GM12878 (cell line): ENCODE measurements around the gene TSFM. TPM values are rescaled to one million over a fixed set of nuclear protein-coding genes. Genes with fewer than 3 reads are reported as not detected.

Source experiments
- ATAC-seq: fragments of 200-7000 bp; cut with Tn5 transposase; 3 replicates; pipeline ENCODE4 v1.9.1; 2020; ENCODE audit warnings: mild to moderate bottlenecking, moderate library complexity
- BruUV-seq: library from RNA; stranded (reverse); fragments of 400-500 nt; replicated peaks from 2 replicates; lab custom pipeline; 2021; lab: Mats Ljungman, UMichigan
- CTCF ChIA-PET: fragments of 300-600 bp; sonication (Branson Sonifier 250); formaldehyde crosslinking; extraction: SDS; loops from one replicate; lab custom pipeline; 2021; ENCODE audit warnings: inconsistent platforms; lab: Yijun Ruan, JAX
- POLR2A ChIA-PET: fragments of 350-600 bp; formaldehyde crosslinking; extraction: SDS; loops from one replicate; lab custom pipeline; 2021; ENCODE audit warnings: inconsistent platforms; lab: Charles Lee
- RAD21 ChIA-PET: fragments of 300-600 bp; sonication (Branson Sonifier 250); formaldehyde crosslinking; loops from one replicate; lab custom pipeline; 2023; ENCODE audit warnings: antibody characterized with exemption; ENCODE audit not compliant: unreplicated experiment; lab: Charles Lee
- SMC1A ChIA-PET: fragments of 300-600 bp; sonication (Branson Sonifier 250); formaldehyde crosslinking; loops from one replicate; lab custom pipeline; 2023; ENCODE audit not compliant: unreplicated experiment, uncharacterized antibody; lab: Charles Lee
- DNase-seq: peaks from one replicate; pipeline ENCODE4 v3.0.0-alpha.2; 2011; ENCODE audit warnings: low read depth, low spot score
- FAIRE-seq: peaks from 3 replicates; lab custom pipeline; 2011; peaks lifted over from hg19 to GRCh38; lab: Jason Lieb, UNC
- H2AFZ ChIP-seq: 2 replicates; pipeline ENCODE4 v1.6.0; 2011; ENCODE audit warnings: low read depth, low read length, control low read depth; ENCODE audit not compliant: control insufficient read depth
- H3K27ac ChIP-seq: 2 replicates; pipeline ENCODE4 v1.5.1; 2011; ENCODE audit warnings: control low read depth; ENCODE audit not compliant: control insufficient read depth, insufficient read depth
- H3K27me3 ChIP-seq, 2 experiments: replicated peaks in 1 of 2; 2 replicates each; pipeline versions ENCODE4 v1.6.0 to v1.6.1; 2011; ENCODE audit warnings: low read length in 1 of 2; ENCODE audit not compliant: control insufficient read depth in 2 of 2, insufficient read depth in 2 of 2
- H3K36me3 ChIP-seq, 2 experiments: 2 replicates each; pipeline ENCODE4 v1.5.1; 2011; ENCODE audit warnings: low read length in 1 of 2; ENCODE audit not compliant: control insufficient read depth in 2 of 2, insufficient read depth in 2 of 2
- H3K4me1 ChIP-seq: 2 replicates; pipeline ENCODE4 v1.6.1; 2011; ENCODE audit warnings: mild to moderate bottlenecking, low read length, moderate library complexity, mixed read lengths; ENCODE audit not compliant: control insufficient read depth, insufficient read depth
- H3K4me2 ChIP-seq: 2 replicates; pipeline ENCODE4 v1.6.0; 2011; ENCODE audit warnings: control low read depth; ENCODE audit not compliant: control insufficient read depth, insufficient read depth
- H3K4me3 ChIP-seq: fragments of 200-600 bp; sonication (generic); 2 replicates; pipeline ENCODE4 v1.5.1; 2016
- H3K79me2 ChIP-seq: 2 replicates; pipeline ENCODE4 v1.6.0; 2011; ENCODE audit warnings: low read length; ENCODE audit not compliant: control insufficient read depth, insufficient read depth
- H3K9ac ChIP-seq: 2 replicates; pipeline ENCODE4 v1.8.0; 2011; ENCODE audit warnings: low read length, control low read depth, mixed read lengths; ENCODE audit not compliant: control insufficient read depth, insufficient read depth
- H3K9me3 ChIP-seq: replicated peaks from 3 replicates; pipeline ENCODE4 v1.5.1; 2011; ENCODE audit warnings: mild to moderate bottlenecking, low read length; ENCODE audit not compliant: control insufficient read depth, insufficient read depth
- H4K20me1 ChIP-seq: 2 replicates; pipeline ENCODE4 v1.6.0; 2011; ENCODE audit not compliant: control insufficient read depth, insufficient read depth
- ATF3 ChIP-seq: IDR thresholded peaks from 2 replicates; pipeline ENCODE4 v1.6.1; 2011; ENCODE audit warnings: low read depth, mild to moderate bottlenecking, low read length, moderate library complexity, borderline replicate concordance; ENCODE audit errors: extremely low read depth
- E4F1 ChIP-seq: fragments of 450-650 bp; IDR thresholded peaks from 2 replicates; pipeline ENCODE4 v1.6.1; 2018; ENCODE audit warnings: borderline replicate concordance, mild to moderate bottlenecking; ENCODE audit not compliant: partially characterized antibody
- NR2C2 ChIP-seq: IDR thresholded peaks from 2 replicates; pipeline ENCODE4 v1.6.1; 2011; ENCODE audit warnings: borderline replicate concordance, low read depth; ENCODE audit not compliant: control insufficient read depth, insufficient read length
- PML ChIP-seq: IDR thresholded peaks from 2 replicates; pipeline ENCODE4 v1.6.1; 2012; ENCODE audit warnings: low read length, inconsistent platforms
- POLR2A ChIP-seq: IDR thresholded peaks from 2 replicates; pipeline ENCODE4 v1.6.1; 2011; ENCODE audit warnings: low read depth, mild to moderate bottlenecking, low read length
- TBL1XR1 ChIP-seq: IDR thresholded peaks from 2 replicates; pipeline ENCODE4 v1.6.1; 2012; ENCODE audit warnings: low read depth, low read length, improper control_type of control experiment
- ZNF384 ChIP-seq: IDR thresholded peaks from 2 replicates; pipeline ENCODE4 v1.6.1; 2012; ENCODE audit warnings: low read depth, mild to moderate bottlenecking, low read length, improper control_type of control experiment, borderline replicate concordance
- WGBS: methylation state at CpG from one replicate; pipeline ENCODE4 v1.1.6; 2016; ENCODE audit warnings: low lambda C conversion rate; ENCODE audit not compliant: insufficient replicate concordance, insufficient coverage; ENCODE audit errors: missing lambda C conversion rate; 5-methylcytosine and 5-hydroxymethylcytosine counted together
- in situ Hi-C: fragments of 300-500 bp; cut with MboI; formaldehyde crosslinking; loops from 9 replicates; pipeline ENCODE4 v1.14.3; 2018; ENCODE audit warnings: mixed read lengths
- intact Hi-C: fragments of 100-400 bp; cut with micrococcal nuclease; formaldehyde crosslinking; loops from one replicate; pipeline ENCODE4 v1.14.2; 2022; ENCODE audit not compliant: unreplicated experiment
- polyA plus RNA-seq, 11 experiments: library from polyadenylated mRNA; depleted of rRNA in 4 of 11; unstranded in 6 of 11; stranded (reverse) in 5 of 11; fragments of >200 nt; fragmentation: Nextera tagmentation in 4 of 11; fragmentation: Illumina TruSeq in 1 of 11; extraction: Ambion mirVana in 4 of 11; extraction: Trizol in 1 of 11; gene quantifications; 1 replicate in 1 of 11; 2 replicates in 10 of 11; pipeline versions ENCODE4 v1.2.1 to v1.2.3, GENCODE V29; 2011 to 2016; ENCODE audit warnings: inconsistent platforms in 2 of 11, missing spikeins in 2 of 11, low read depth in 1 of 11
- total RNA-seq, 4 experiments: library from RNA; depleted of rRNA in 3 of 4; stranded (reverse); fragments of >200 nt in 3 of 4; fragmentation: Illumina TruSeq in 1 of 4; extraction: Trizol in 1 of 4; gene quantifications; 2 replicates each; pipeline versions ENCODE4 v1.2.1 to v1.2.3, GENCODE V29; 2013 to 2021
- TF ChIP-seq, protein P1 (sequence below): fragments of 450-650 bp; IDR thresholded peaks from 2 replicates; pipeline ENCODE4 v1.6.1; 2017; ENCODE audit warnings: mild to moderate bottlenecking
- TF ChIP-seq, protein P2 (sequence below): fragments of 450-650 bp; IDR thresholded peaks from 2 replicates; pipeline ENCODE4 v1.6.1; 2018; ENCODE audit warnings: mild to moderate bottlenecking, low read depth, moderate library complexity; ENCODE audit not compliant: partially characterized antibody
- TF ChIP-seq, protein P3 (sequence below): IDR thresholded peaks from 2 replicates; pipeline ENCODE4 v1.6.1; 2011; ENCODE audit warnings: low read depth, low read length, improper control_type of control experiment, borderline replicate concordance

TSFM gene
- total and polyA plus RNA-seq, 10 of the 15 experiments (the other 5 are each of a cell fraction or from before 2014, with no cell fraction given) = 36.7 to 132 (median 45.6) TPM

DNA sequence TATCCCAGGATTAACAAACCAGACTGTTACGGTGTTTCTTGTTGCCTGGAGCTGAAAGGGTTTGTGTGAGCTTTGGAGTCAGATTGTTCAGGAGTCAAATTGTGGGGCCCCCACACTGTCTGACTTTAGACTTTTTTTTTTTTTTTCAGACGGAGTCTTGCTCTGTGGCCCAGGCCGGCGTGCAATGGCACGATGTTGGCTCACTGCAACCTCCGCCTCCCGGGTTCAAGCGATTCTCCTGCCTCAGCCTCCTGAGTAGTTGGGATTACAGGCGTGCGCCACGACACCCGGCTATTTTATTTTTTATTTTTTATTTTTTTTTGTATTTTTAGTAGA is 847 bp downstream of the TSFM start (continued):
- no peak for TF ChIP-seq TBL1XR1
- TF ChIP-seq ZNF384 = no peak
- TF ChIP-seq, protein P1, sequence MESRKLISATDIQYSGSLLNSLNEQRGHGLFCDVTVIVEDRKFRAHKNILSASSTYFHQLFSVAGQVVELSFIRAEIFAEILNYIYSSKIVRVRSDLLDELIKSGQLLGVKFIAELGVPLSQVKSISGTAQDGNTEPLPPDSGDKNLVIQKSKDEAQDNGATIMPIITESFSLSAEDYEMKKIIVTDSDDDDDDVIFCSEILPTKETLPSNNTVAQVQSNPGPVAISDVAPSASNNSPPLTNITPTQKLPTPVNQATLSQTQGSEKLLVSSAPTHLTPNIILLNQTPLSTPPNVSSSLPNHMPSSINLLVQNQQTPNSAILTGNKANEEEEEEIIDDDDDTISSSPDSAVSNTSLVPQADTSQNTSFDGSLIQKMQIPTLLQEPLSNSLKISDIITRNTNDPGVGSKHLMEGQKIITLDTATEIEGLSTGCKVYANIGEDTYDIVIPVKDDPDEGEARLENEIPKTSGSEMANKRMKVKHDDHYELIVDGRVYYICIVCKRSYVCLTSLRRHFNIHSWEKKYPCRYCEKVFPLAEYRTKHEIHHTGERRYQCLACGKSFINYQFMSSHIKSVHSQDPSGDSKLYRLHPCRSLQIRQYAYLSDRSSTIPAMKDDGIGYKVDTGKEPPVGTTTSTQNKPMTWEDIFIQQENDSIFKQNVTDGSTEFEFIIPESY = no peak
- no peak for TF ChIP-seq POLR2A
- no peak for TF ChIP-seq ATF3

- DNase-seq = no peak
- Histone ChIP-seq H3K4me1 (peaks cover 8% of the 10 kb centered on the region; the same call in 1 of the 2 replicates), H3K9me3 (no peaks in the 10 kb centered on the region), H3K4me2 (peak overlapping the region; percentile 89), H3K27ac (no peak overlapping the region), H2AFZ (no peak overlapping the region), H3K79me2 (peaks cover 15% of the 10 kb centered on the region), H3K36me3 (peaks cover 0 to 14% of the 10 kb centered on the region in 2 experiments), H4K20me1 (no peaks in the 10 kb centered on the region), H3K4me3 (no peak overlapping the region), H3K9ac (no peak overlapping the region), H3K27me3 (no peaks in the 10 kb centered on the region)
- FAIRE-seq = no peak
- ChIA-PET RAD21 (interaction anchor here (1.0 to 1.4 kb wide), 3 partner anchors 27 to 122 kb away, joined by 3 to 5 read pairs (median 3); no protein-coding TSS in a partner anchor), CTCF (interaction anchor here (0.6 to 2.7 kb wide), 13 partner anchors 8 to 174 kb away, joined by 3 to 12 read pairs (median 5); no protein-coding TSS in a partner anchor), SMC1A (interaction anchor here (0.7 to 2.0 kb wide), 5 partner anchors 9 to 115 kb away, joined by 3 to 6 read pairs (median 3); no protein-coding TSS in a partner anchor), POLR2A (interaction anchor here (0.9 to 1.5 kb wide), 2 partner anchors 27 to 115 kb away, joined by 3 read pairs; no protein-coding TSS in a partner anchor)
- in situ Hi-C loops = no loop called here
- WGBS = 86% methylated on average over 11 of the region's 11 CpGs
- BruUV-seq = TSS peak; percentile 72
- intact Hi-C loops = no loop called here
- no peak for ATAC-seq
- TF ChIP-seq, protein P2, sequence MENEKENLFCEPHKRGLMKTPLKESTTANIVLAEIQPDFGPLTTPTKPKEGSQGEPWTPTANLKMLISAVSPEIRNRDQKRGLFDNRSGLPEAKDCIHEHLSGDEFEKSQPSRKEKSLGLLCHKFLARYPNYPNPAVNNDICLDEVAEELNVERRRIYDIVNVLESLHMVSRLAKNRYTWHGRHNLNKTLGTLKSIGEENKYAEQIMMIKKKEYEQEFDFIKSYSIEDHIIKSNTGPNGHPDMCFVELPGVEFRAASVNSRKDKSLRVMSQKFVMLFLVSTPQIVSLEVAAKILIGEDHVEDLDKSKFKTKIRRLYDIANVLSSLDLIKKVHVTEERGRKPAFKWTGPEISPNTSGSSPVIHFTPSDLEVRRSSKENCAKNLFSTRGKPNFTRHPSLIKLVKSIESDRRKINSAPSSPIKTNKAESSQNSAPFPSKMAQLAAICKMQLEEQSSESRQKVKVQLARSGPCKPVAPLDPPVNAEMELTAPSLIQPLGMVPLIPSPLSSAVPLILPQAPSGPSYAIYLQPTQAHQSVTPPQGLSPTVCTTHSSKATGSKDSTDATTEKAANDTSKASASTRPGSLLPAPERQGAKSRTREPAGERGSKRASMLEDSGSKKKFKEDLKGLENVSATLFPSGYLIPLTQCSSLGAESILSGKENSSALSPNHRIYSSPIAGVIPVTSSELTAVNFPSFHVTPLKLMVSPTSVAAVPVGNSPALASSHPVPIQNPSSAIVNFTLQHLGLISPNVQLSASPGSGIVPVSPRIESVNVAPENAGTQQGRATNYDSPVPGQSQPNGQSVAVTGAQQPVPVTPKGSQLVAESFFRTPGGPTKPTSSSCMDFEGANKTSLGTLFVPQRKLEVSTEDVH = no peak
- TF ChIP-seq, protein P3, sequence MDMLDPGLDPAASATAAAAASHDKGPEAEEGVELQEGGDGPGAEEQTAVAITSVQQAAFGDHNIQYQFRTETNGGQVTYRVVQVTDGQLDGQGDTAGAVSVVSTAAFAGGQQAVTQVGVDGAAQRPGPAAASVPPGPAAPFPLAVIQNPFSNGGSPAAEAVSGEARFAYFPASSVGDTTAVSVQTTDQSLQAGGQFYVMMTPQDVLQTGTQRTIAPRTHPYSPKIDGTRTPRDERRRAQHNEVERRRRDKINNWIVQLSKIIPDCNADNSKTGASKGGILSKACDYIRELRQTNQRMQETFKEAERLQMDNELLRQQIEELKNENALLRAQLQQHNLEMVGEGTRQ = no peak
- no peak for TF ChIP-seq NR2C2
- no peak for TF ChIP-seq E4F1
- TF ChIP-seq PML = no peak
Observed at GRCh38 chr12:57783861-57784260, 1.3 kb downstream of the TSFM start.
